Measurements from ENCODE around the gene RACK1. TPM values are rescaled to one million over a fixed set of nuclear protein-coding genes. Genes with fewer than 3 reads are reported as not detected.
A peak's percentile ranks its signal among the peaks of the same experiment; 100 is the strongest.

RACK1 gene
- total and polyA plus RNA-seq, 2 of the 13 experiments (the other 11 are each of a cell fraction or from before 2014, with no cell fraction given), result 2,514 to 6,141 TPM

GRCh38 chr5:181186986-181187499 lies 56.7 kb downstream of the RACK1 start (continued):
- TF ChIP-seq TRAFD1 (CRISPR knock-in tag; IDR thresholded peaks at IDR 0.05; ENCODE audit: borderline replicate concordance), result no peak
- TF ChIP-seq ZNF331 (CRISPR knock-in tag; IDR thresholded peaks at IDR 0.05), result no peak
- peak; percentile 84; the same call in 1 of the 2 replicates for TF ChIP-seq ZNF501 (CRISPR knock-in tag; IDR thresholded peaks at IDR 0.05)
- no peak for TF ChIP-seq ZNF276 (CRISPR knock-in tag; IDR thresholded peaks at IDR 0.05; ENCODE audit: low read depth)
- no peak for TF ChIP-seq NFATC3 (CRISPR knock-in tag; IDR thresholded peaks at IDR 0.05)
- no peak for TF ChIP-seq ZNF816 (CRISPR knock-in tag; IDR thresholded peaks at IDR 0.05; ENCODE audit: borderline replicate concordance)
- no peak for TF ChIP-seq ZNF800 (CRISPR knock-in tag; IDR thresholded peaks at IDR 0.05)
- no peak for TF ChIP-seq BRD4 (CRISPR knock-in tag; IDR thresholded peaks at IDR 0.05)
- TF ChIP-seq ZNF383 (CRISPR knock-in tag; IDR thresholded peaks at IDR 0.05; ENCODE audit: borderline replicate concordance), result no peak
- TF ChIP-seq NR2F1 (CRISPR knock-in tag; IDR thresholded peaks at IDR 0.05), result no peak
- TF ChIP-seq ZEB1 (IDR thresholded peaks at IDR 0.05; ENCODE audit: insufficient replicate concordance, low read depth), result peak; percentile 18
- no peak for TF ChIP-seq ZNF224 (CRISPR knock-in tag; IDR thresholded peaks at IDR 0.05)
- no peak for TF ChIP-seq ZNF691 (CRISPR knock-in tag; IDR thresholded peaks at IDR 0.05; ENCODE audit: borderline replicate concordance, low read depth)
- TF ChIP-seq MBNL3 (CRISPR knock-in tag; conservative IDR thresholded peaks at IDR 0.05), result no peak
- TF ChIP-seq POLR2A (IDR thresholded peaks at IDR 0.05; ENCODE audit: insufficient read depth in 1 of 2, low read depth in 2 of 2, low read length in 2 of 2), result 0 out of 4 replicates have a peak, but pooled peaks of 1 of the 2 experiments have one; percentile 18
- no peak for TF ChIP-seq DRAP1 (CRISPR knock-in tag; IDR thresholded peaks at IDR 0.05)
- no peak for TF ChIP-seq ZNF274 (CRISPR knock-in tag; IDR thresholded peaks at IDR 0.05)
- TF ChIP-seq JUN (CRISPR knock-in tag; IDR thresholded peaks at IDR 0.05), result no peak
- TF ChIP-seq IRF1 (CRISPR knock-in tag; IDR thresholded peaks at IDR 0.05; ENCODE audit: low read depth), result no peak
- peak; percentile 38 for TF ChIP-seq FOSL2 (CRISPR knock-in tag; IDR thresholded peaks at IDR 0.05)
- no peak for TF ChIP-seq ETS1 (CRISPR knock-in tag; IDR thresholded peaks at IDR 0.05)
- TF ChIP-seq KDM4B (CRISPR knock-in tag; IDR thresholded peaks at IDR 0.05), result no peak

Data from HepG2 (cell line).